HUDEP-2 (cell line): ENCODE measurements around the gene SRPK3.
"Not testable (repeated sequence)": the region's sequence is repeated elsewhere in the genome, so short reads cannot be mapped to it uniquely, and the experiment has no call there.

Source experiments
- DNase-seq, 76 experiments: peaks; one replicate each; lab custom pipeline; 2025; ENCODE audit not compliant: unreplicated experiment in 76 of 76; lab: John Stamatoyannopoulos, UW

SRPK3 gene

GRCh38 chrX:153780678-153781427 is at the start of gene SRPK3:
Gene SRPK3 (plus strand): TSS chrX:153781041. CDS start chrX:153781087, 46 bp downstream.
- DNase-seq, result no peak

- no peak for DNase-seq
Observed at GRCh38 chrX:153731117-153731844, 49.6 kb upstream of the SRPK3 start.

GRCh38 chrX:153731845-153732215 is 49.0 kb upstream of the SRPK3 start:
- no peak for DNase-seq

- no peak for DNase-seq
Observed at GRCh38 chrX:153732401-153732800, 48.4 kb upstream of the SRPK3 start.

GRCh38 chrX:153733651-153734240 is 47.1 kb upstream of the SRPK3 start:
- no peak for DNase-seq

GRCh38 chrX:153734871-153735270 is 46.0 kb upstream of the SRPK3 start:
- no peak for DNase-seq

GRCh38 chrX:153735274-153735673 is 45.6 kb upstream of the SRPK3 start:
- DNase-seq, result no peak

- no peak for DNase-seq
Observed at GRCh38 chrX:153736071-153736820, 44.6 kb upstream of the SRPK3 start.

GRCh38 chrX:153736871-153737441 is 43.9 kb upstream of the SRPK3 start:
- no peak for DNase-seq

GRCh38 chrX:153738056-153738605 is 42.7 kb upstream of the SRPK3 start:
- no peak for DNase-seq

- no peak for DNase-seq
Observed at GRCh38 chrX:153739754-153740486, 40.9 kb upstream of the SRPK3 start.

- no peak for DNase-seq
Observed at GRCh38 chrX:153740631-153741222, 40.1 kb upstream of the SRPK3 start.

GRCh38 chrX:153741446-153741845 is 39.4 kb upstream of the SRPK3 start:
- no peak for DNase-seq

- DNase-seq, result not testable (repeated sequence)
Observed at GRCh38 chrX:153742111-153742510, 38.7 kb upstream of the SRPK3 start.

GRCh38 chrX:153742796-153743467 is 37.9 kb upstream of the SRPK3 start:
- DNase-seq, result not testable (repeated sequence)

GRCh38 chrX:153743468-153744209 is 37.2 kb upstream of the SRPK3 start:
- peak in 25 of 76 experiments; percentile 1 to 71 (median 24) for DNase-seq

GRCh38 chrX:153744210-153745066 is 36.4 kb upstream of the SRPK3 start:
- no peak for DNase-seq
